Esophagus muscularis mucosa (tissue), 4 donors: ENCODE measurements around the gene PLIN3.

ENCODE experiments used
- EP300 ChIP-seq: sonication (generic); formaldehyde crosslinking; IDR thresholded peaks from one replicate; pipeline ENCODE4 v1.6.1; 2017; ENCODE audit warnings: antibody characterized with exemption
- POLR2A ChIP-seq: fragments of 450-650 bp; IDR thresholded peaks from one replicate; pipeline ENCODE4 v1.6.1; 2017; ENCODE audit warnings: antibody characterized with exemption, moderate library complexity, mild to moderate bottlenecking, low read depth
- TF ChIP-seq, protein P1 (sequence below), 3 experiments: fragments of 200-600 bp in 2 of 3; fragments of 450-650 bp in 1 of 3; sonication (generic) in 2 of 3; IDR thresholded peaks; one replicate each; pipeline ENCODE4 v1.5.1; 2017 to 2019; ENCODE audit warnings: antibody characterized with exemption in 3 of 3, mild to moderate bottlenecking in 2 of 3, moderate library complexity in 1 of 3

GRCh38 chr19:4873930-4874329 lies 6.5 kb upstream of the PLIN3 start:
- no peak for TF ChIP-seq EP300
- TF ChIP-seq POLR2A = no peak
- TF ChIP-seq, protein P1, sequence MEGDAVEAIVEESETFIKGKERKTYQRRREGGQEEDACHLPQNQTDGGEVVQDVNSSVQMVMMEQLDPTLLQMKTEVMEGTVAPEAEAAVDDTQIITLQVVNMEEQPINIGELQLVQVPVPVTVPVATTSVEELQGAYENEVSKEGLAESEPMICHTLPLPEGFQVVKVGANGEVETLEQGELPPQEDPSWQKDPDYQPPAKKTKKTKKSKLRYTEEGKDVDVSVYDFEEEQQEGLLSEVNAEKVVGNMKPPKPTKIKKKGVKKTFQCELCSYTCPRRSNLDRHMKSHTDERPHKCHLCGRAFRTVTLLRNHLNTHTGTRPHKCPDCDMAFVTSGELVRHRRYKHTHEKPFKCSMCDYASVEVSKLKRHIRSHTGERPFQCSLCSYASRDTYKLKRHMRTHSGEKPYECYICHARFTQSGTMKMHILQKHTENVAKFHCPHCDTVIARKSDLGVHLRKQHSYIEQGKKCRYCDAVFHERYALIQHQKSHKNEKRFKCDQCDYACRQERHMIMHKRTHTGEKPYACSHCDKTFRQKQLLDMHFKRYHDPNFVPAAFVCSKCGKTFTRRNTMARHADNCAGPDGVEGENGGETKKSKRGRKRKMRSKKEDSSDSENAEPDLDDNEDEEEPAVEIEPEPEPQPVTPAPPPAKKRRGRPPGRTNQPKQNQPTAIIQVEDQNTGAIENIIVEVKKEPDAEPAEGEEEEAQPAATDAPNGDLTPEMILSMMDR (IDR thresholded peaks at IDR 0.05) = no peak
